ENCODE measurements around the gene TIPRL. TPM values are rescaled to one million over a fixed set of nuclear protein-coding genes. Genes with fewer than 3 reads are reported as not detected.

The TIPRL gene
- total and polyA plus RNA-seq, 9 of the 15 experiments (the other 6 are each of a cell fraction or from before 2014, with no cell fraction given): 41.4 to 90.2 (median 69.9) TPM

DNA sequence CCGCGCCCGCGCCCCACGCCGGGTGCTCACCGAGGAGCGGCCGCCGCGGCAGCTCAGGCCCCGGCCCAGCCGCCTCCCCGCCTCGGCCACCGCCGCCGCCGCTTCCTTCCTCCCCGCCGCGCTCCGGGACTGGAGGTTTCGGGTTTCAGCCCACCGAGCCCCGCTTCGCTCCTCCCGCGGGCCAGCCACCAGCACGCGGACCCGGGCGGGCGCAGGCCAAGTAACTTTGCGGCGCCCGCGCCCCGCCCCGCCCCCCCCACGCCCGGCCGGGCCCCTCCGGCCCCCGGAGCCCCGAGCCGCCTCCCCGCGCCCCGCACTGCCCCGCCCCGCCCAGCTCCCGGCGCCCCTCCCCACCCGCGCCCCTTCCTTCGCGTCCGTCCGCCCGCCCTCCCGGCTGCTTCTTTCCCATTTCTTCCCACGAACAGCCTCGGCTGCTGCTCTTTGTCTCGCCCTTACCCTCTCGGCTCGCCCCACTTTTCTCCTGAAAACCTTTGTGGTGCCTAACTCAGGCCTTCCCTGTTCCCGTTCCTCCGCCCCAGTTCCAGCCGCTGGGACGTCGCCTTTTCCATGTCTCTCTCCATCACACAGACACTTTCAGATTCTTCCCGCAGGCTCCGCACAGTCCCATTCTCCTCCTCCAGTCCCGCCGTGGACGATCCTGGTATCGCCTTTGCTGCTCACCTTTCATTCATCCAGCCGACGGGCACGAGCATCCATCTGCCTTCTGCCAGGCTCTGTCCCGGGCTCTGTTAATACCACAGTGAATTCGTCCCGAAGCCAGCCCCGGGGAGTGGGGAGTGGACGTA, 41.9 kb upstream of the TIPRL start, which contains the start of gene GPR161 (continued):
- TF ChIP-seq VEZF1 (CRISPR knock-in tag; IDR thresholded peaks at IDR 0.05) (0 out of 2 replicates have a peak, but pooled peaks have one; percentile 17), ETS1 (conservative IDR thresholded peaks at IDR 0.05; ENCODE audit: control insufficient read depth, low read depth, low read length) (0 out of 2 replicates have a peak, but pooled peaks have one; percentile 61), LCOR (CRISPR knock-in tag; IDR thresholded peaks at IDR 0.05) (no peak), CBFA2T2 (conservative IDR thresholded peaks at IDR 0.05) (no peak), EZH2 (IDR thresholded peaks at IDR 0.05; ENCODE audit: borderline replicate concordance, low read depth, low read length) (no peak), MCM5 (IDR thresholded peaks at IDR 0.05; ENCODE audit: low read depth) (no peak), ZNF77 (CRISPR knock-in tag; IDR thresholded peaks at IDR 0.05) (no peak), CCAR2 (IDR thresholded peaks at IDR 0.05; ENCODE audit: low read depth, low read length) (no peak), ZNF277 (CRISPR knock-in tag; IDR thresholded peaks at IDR 0.05; ENCODE audit: borderline replicate concordance) (no peak), REST (IDR thresholded peaks at IDR 0.05; ENCODE audit: borderline replicate concordance) (no peak), REST (CRISPR knock-in tag; IDR thresholded peaks at IDR 0.05; ENCODE audit: low read depth) (no peak), ADNP (tag; IDR thresholded peaks at IDR 0.05) (no peak)
- TF ChIP-seq, protein P1, sequence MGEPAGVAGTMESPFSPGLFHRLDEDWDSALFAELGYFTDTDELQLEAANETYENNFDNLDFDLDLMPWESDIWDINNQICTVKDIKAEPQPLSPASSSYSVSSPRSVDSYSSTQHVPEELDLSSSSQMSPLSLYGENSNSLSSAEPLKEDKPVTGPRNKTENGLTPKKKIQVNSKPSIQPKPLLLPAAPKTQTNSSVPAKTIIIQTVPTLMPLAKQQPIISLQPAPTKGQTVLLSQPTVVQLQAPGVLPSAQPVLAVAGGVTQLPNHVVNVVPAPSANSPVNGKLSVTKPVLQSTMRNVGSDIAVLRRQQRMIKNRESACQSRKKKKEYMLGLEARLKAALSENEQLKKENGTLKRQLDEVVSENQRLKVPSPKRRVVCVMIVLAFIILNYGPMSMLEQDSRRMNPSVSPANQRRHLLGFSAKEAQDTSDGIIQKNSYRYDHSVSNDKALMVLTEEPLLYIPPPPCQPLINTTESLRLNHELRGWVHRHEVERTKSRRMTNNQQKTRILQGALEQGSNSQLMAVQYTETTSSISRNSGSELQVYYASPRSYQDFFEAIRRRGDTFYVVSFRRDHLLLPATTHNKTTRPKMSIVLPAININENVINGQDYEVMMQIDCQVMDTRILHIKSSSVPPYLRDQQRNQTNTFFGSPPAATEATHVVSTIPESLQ (CRISPR knock-in tag; IDR thresholded peaks at IDR 0.05): no peak
